HCT116 (cell line): ENCODE results near the gene TEAD1. TPM values are rescaled to one million over a fixed set of nuclear protein-coding genes. Genes with fewer than 3 reads are reported as not detected.

Experiments used
- ATAC-seq: fragments of 200-7000 bp; cut with Tn5 transposase; 2 replicates; pipeline ENCODE4 v1.9.1; 2020; ENCODE audit warnings: mild to moderate bottlenecking, moderate library complexity
- BruUV-seq: library from RNA; stranded (reverse); fragments of 400-500 nt; replicated peaks from 2 replicates; lab custom pipeline; 2021; lab: Mats Ljungman, UMichigan
- CTCF ChIA-PET: fragments of 300-600 bp; sonication (Branson Sonifier 250); formaldehyde crosslinking; loops from one replicate; lab custom pipeline; 2021; ENCODE audit warnings: antibody characterized with exemption; lab: Charles Lee
- POLR2A ChIA-PET: fragments of 300-600, 350-600 bp; sonication (Branson Sonifier 250); formaldehyde crosslinking; loops from one replicate; lab custom pipeline; 2021; ENCODE audit warnings: antibody characterized with exemption; lab: Charles Lee
- RAD21 ChIA-PET, 2 experiments: fragments of 300-600 bp; sonication (Branson Sonifier 250); formaldehyde crosslinking; loops; one replicate each; lab custom pipeline; 2023; ENCODE audit warnings: low total read pairs in 2 of 2; ENCODE audit not compliant: uncharacterized antibody in 2 of 2, unreplicated experiment in 2 of 2, low non-redundant PET in 1 of 2; lab: Charles Lee
- DNase-seq: peaks from one replicate; pipeline ENCODE4 v3.0.0-alpha.2; 2010; ENCODE audit warnings: low read depth, low spot score
- H2AFZ ChIP-seq: fragments of 200-600 bp; shearing (Covaris generic), sonication (generic); 2 replicates; pipeline ENCODE4 v1.6.1; 2017; ENCODE audit warnings: low read depth, mixed run types, mixed read lengths, antibody characterized with exemption, low read length; ENCODE audit not compliant: poor library complexity, severe bottlenecking
- H3K27ac ChIP-seq: 2 replicates; pipeline ENCODE4 v1.5.1; 2012; ENCODE audit warnings: low read depth, low read length
- H3K27me3 ChIP-seq: fragments of 200-600 bp; sonication (generic); 2 replicates; pipeline ENCODE4 v1.6.1; 2016; ENCODE audit warnings: mixed run types, low read length, mixed read lengths; ENCODE audit not compliant: insufficient read depth
- H3K36me3 ChIP-seq, 2 experiments: fragments of 200-500 bp in 1 of 2; fragments of 200-600 bp in 1 of 2; sonication (Bioruptor generic) in 1 of 2; sonication (generic) in 1 of 2; 2 replicates each; pipeline versions ENCODE4 v1.5.1 to v1.6.1; 2014 to 2016; ENCODE audit warnings: low read length in 2 of 2, inconsistent platforms in 1 of 2, mixed read lengths in 1 of 2, mixed run types in 1 of 2; ENCODE audit not compliant: insufficient read depth in 2 of 2, control insufficient read depth in 1 of 2
- H3K4me1 ChIP-seq, 2 experiments: fragments of 200-600 bp in 1 of 2; sonication (generic) in 1 of 2; 2 replicates each; pipeline versions ENCODE4 v1.5.1 to v1.6.1; 2012 to 2017; ENCODE audit warnings: low read length in 2 of 2, inconsistent platforms in 1 of 2, mild to moderate bottlenecking in 1 of 2, mixed read lengths in 1 of 2, mixed run types in 1 of 2, moderate library complexity in 1 of 2; ENCODE audit not compliant: insufficient read depth in 2 of 2, control insufficient read depth in 1 of 2
- H3K4me2 ChIP-seq: fragments of 200-600 bp; sonication (generic); 2 replicates; pipeline ENCODE4 v1.6.1; 2017; ENCODE audit warnings: mixed run types, low read length, mixed read lengths
- H3K4me3 ChIP-seq, 2 experiments: fragments of 200-600 bp in 1 of 2; sonication (generic) in 1 of 2; replicated peaks in 1 of 2; 2 replicates each; pipeline ENCODE4 v1.5.1; 2011 to 2016; ENCODE audit warnings: low read length in 2 of 2, control low read depth in 1 of 2, low read depth in 1 of 2, mild to moderate bottlenecking in 1 of 2, mixed read lengths in 1 of 2, mixed run types in 1 of 2
- H3K79me2 ChIP-seq: fragments of 200-600 bp; sonication (generic); 2 replicates; pipeline ENCODE4 v1.6.1; 2017; ENCODE audit warnings: mild to moderate bottlenecking, mixed run types, low read length, moderate library complexity, mixed read lengths; ENCODE audit not compliant: insufficient read depth
- H3K9ac ChIP-seq: fragments of 200-600 bp; sonication (generic); 2 replicates; pipeline ENCODE4 v1.6.1; 2016; ENCODE audit warnings: low read length, mixed read lengths
- H3K9me2 ChIP-seq: fragments of 200-600 bp; sonication (generic), shearing (Covaris generic); 2 replicates; pipeline ENCODE4 v1.6.1; 2017; ENCODE audit warnings: mixed run types, mild to moderate bottlenecking, moderate library complexity; ENCODE audit not compliant: insufficient read depth
- H3K9me3 ChIP-seq, 2 experiments: fragments of 200-500 bp in 1 of 2; fragments of 200-600 bp in 1 of 2; sonication (Bioruptor generic) in 1 of 2; sonication (generic) in 1 of 2; 2 replicates each; pipeline ENCODE4 v1.6.1; 2014 to 2017; ENCODE audit warnings: low read length in 2 of 2, mixed read lengths in 2 of 2, inconsistent platforms in 1 of 2, low read depth in 1 of 2, mild to moderate bottlenecking in 1 of 2, mixed run types in 1 of 2, moderate library complexity in 1 of 2; ENCODE audit not compliant: control insufficient read depth in 1 of 2, insufficient read depth in 1 of 2
- H4K20me1 ChIP-seq: fragments of 200-600 bp; sonication (generic), shearing (Covaris generic); 2 replicates; pipeline ENCODE4 v1.6.1; 2017; ENCODE audit warnings: mixed run types, mild to moderate bottlenecking, moderate library complexity; ENCODE audit not compliant: insufficient read depth
- CBX3 ChIP-seq: IDR thresholded peaks from 2 replicates; pipeline ENCODE4 v1.6.1; 2012; ENCODE audit warnings: low read depth
- EGR1 ChIP-seq: IDR thresholded peaks from 2 replicates; pipeline ENCODE4 v1.6.1; 2012; ENCODE audit warnings: low read depth
- ELF1 ChIP-seq: IDR thresholded peaks from 2 replicates; pipeline ENCODE4 v1.6.1; 2012; ENCODE audit warnings: low read depth, borderline replicate concordance
- EZH2 ChIP-seq: fragments of 200-600 bp; sonication (generic); IDR thresholded peaks from 2 replicates; pipeline ENCODE4 v1.6.1; 2017; ENCODE audit warnings: antibody characterized with exemption, mixed run types
- POLR2AphosphoS5 ChIP-seq: IDR thresholded peaks from 2 replicates; pipeline ENCODE4 v1.6.1; 2011; ENCODE audit warnings: mild to moderate bottlenecking, low read depth, low read length, moderate library complexity
- RAD21 ChIP-seq: IDR thresholded peaks from 2 replicates; pipeline ENCODE4 v1.6.1; 2012; ENCODE audit warnings: low read depth, mild to moderate bottlenecking
- SIN3A ChIP-seq: IDR thresholded peaks from 2 replicates; pipeline ENCODE4 v1.6.1; 2012; ENCODE audit warnings: low read depth
- SP1 ChIP-seq: IDR thresholded peaks from 2 replicates; pipeline ENCODE4 v1.6.1; 2012; ENCODE audit warnings: low read depth
- SRF ChIP-seq: IDR thresholded peaks from 2 replicates; pipeline ENCODE4 v1.6.1; 2012; ENCODE audit warnings: low read depth
- TCF7L2 ChIP-seq: IDR thresholded peaks from 2 replicates; pipeline ENCODE4 v1.7.0; 2011; ENCODE audit warnings: borderline replicate concordance, inconsistent platforms; ENCODE audit not compliant: insufficient read depth, insufficient read length; ENCODE audit errors: extremely low read depth
- YY1 ChIP-seq: IDR thresholded peaks from 2 replicates; pipeline ENCODE4 v1.6.1; 2011; ENCODE audit warnings: low read length, low read depth, moderate library complexity, mild to moderate bottlenecking; ENCODE audit not compliant: insufficient replicate concordance; ENCODE audit errors: extremely low read depth
- ZFX ChIP-seq: fragments of 450-650 bp; IDR thresholded peaks from 2 replicates; pipeline ENCODE4 v1.6.1; 2017
- ZNF274 ChIP-seq: fragments of 200-500 bp; sonication (Bioruptor generic); IDR thresholded peaks from 2 replicates; pipeline ENCODE4 v1.6.1; 2014; ENCODE audit warnings: mild to moderate bottlenecking, low read depth, low read length, inconsistent platforms
- intact Hi-C: fragments of 100-400 bp; cut with micrococcal nuclease; formaldehyde crosslinking; loops from 2 replicates; pipeline ENCODE4 v1.10.0; 2022
- total RNA-seq: library from RNA; stranded (reverse); gene quantifications from one replicate; pipeline ENCODE4 v1.2.1, GENCODE V29; 2021; ENCODE audit not compliant: unreplicated experiment
- TF ChIP-seq, protein P1 (sequence below): IDR thresholded peaks from 2 replicates; pipeline ENCODE4 v1.6.1; 2012
- TF ChIP-seq, protein P2 (sequence below): IDR thresholded peaks from 2 replicates; pipeline ENCODE4 v1.6.1; 2012; ENCODE audit warnings: low read depth
- TF ChIP-seq, protein P3 (sequence below): IDR thresholded peaks from 2 replicates; pipeline ENCODE4 v1.6.1; 2011; ENCODE audit warnings: mild to moderate bottlenecking, low read length, moderate library complexity; ENCODE audit not compliant: insufficient replicate concordance; ENCODE audit errors: extremely low read depth

TEAD1 gene
- total RNA-seq, 1 experiment from 2014 or later = 103 TPM

DNA sequence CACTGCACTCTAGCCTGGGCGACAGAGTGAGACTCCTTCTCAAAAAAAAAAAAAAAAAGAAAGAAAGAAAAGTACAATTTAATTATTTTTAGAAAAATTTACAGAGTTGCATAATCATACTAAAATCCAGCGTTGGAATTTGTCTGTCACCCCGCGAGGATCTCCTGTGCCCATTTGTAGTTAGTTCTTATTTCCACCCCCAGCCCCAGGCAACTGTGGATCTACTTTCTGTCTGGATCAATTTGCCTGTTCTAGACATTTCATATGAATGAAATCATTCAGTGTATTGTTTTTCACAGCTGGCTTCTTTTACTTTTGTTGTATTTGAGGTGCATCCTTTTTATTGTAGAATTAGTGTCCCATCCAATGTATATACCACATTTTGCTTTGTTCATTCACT lies 232.3 kb downstream of the TEAD1 start:
- Histone ChIP-seq H3K4me3 (no peak overlapping the region), H4K20me1 (no peaks in the 10 kb centered on the region), H3K27ac (no peak overlapping the region), H3K79me2 (no peaks in the 10 kb centered on the region), H3K4me1 (no peaks in the 10 kb centered on the region), H3K9me3 (no peaks in the 10 kb centered on the region), H3K36me3 (peaks cover 2 to 12% of the 10 kb centered on the region in 2 experiments; a peak in 2 of 4 replicates), H3K9ac (no peak overlapping the region), H3K4me2 (no peak overlapping the region), H2AFZ (no peak overlapping the region), H3K9me2 (no peaks in the 10 kb centered on the region), H3K27me3 (no peaks in the 10 kb centered on the region)
- DNase-seq (no peak), ATAC-seq (no peak)
- CTCF ChIA-PET = no interaction called here
- POLR2A ChIA-PET = no interaction called here
- RAD21 ChIA-PET = no interaction called here
- TF ChIP-seq YY1 = no peak
- TF ChIP-seq TCF7L2 = no peak
- no peak for TF ChIP-seq ZNF274
- TF ChIP-seq POLR2AphosphoS5 = no peak
- TF ChIP-seq EZH2 = no peak
- TF ChIP-seq ZFX = no peak
- TF ChIP-seq SP1 = no peak
- intact Hi-C loops = no loop called here
- BruUV-seq = no TSS peak

DNA sequence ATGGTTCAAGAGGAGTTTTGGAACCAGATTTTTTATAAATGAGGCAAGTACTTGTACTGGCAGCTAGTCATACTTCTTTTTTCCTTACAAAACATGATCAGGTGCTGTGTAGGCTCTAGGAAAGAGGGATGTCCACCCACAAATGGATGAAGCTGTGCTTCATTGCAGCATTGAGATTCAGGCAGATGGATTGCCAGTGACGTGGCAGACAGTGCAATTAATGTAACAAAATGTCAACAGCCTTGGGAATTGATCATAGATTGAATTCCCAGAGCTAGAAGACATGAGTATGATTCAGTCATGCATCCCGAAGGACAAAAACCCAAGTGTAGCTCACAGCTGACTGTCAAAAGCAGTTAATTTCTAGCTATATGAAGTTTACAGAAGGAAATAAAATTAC lies 235.7 kb downstream of the TEAD1 start:
- H3K4me1 ChIP-seq = no peaks in the 10 kb centered on the region
- H4K20me1 ChIP-seq = no peaks in the 10 kb centered on the region
- RAD21 ChIA-PET = no interaction called here
- ATAC-seq = no peak
- peaks cover 0 to 2% of the 10 kb centered on the region in 2 experiments; a peak in 1 of 4 replicates for H3K36me3 ChIP-seq
- H3K4me2 ChIP-seq = no peak overlapping the region
- no peak overlapping the region for H3K27ac ChIP-seq
- intact Hi-C loops = no loop called here
- no peaks in the 10 kb centered on the region for H3K9me3 ChIP-seq
- H3K4me3 ChIP-seq = no peak overlapping the region
- H3K27me3 ChIP-seq = no peaks in the 10 kb centered on the region
- H3K79me2 ChIP-seq = no peaks in the 10 kb centered on the region
- no TSS peak for BruUV-seq
- no peaks in the 10 kb centered on the region for H3K9me2 ChIP-seq
- no peak overlapping the region for H3K9ac ChIP-seq
- POLR2A ChIA-PET = no interaction called here
- no peak overlapping the region for H2AFZ ChIP-seq
- DNase-seq = no peak
- CTCF ChIA-PET = interaction anchor here (1.8 kb wide), 1 partner anchor 578 kb away, joined by 3 read pairs; no protein-coding TSS in a partner anchor
- TF ChIP-seq SP1 (no peak), ZNF274 (no peak), ELF1 (no peak), TCF7L2 (no peak), RAD21 (no peak), CBX3 (no peak), SIN3A (no peak), SRF (no peak), EGR1 (no peak), POLR2AphosphoS5 (no peak)
- TF ChIP-seq, protein P1, sequence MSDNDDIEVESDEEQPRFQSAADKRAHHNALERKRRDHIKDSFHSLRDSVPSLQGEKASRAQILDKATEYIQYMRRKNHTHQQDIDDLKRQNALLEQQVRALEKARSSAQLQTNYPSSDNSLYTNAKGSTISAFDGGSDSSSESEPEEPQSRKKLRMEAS = no peak
- TF ChIP-seq, protein P2, sequence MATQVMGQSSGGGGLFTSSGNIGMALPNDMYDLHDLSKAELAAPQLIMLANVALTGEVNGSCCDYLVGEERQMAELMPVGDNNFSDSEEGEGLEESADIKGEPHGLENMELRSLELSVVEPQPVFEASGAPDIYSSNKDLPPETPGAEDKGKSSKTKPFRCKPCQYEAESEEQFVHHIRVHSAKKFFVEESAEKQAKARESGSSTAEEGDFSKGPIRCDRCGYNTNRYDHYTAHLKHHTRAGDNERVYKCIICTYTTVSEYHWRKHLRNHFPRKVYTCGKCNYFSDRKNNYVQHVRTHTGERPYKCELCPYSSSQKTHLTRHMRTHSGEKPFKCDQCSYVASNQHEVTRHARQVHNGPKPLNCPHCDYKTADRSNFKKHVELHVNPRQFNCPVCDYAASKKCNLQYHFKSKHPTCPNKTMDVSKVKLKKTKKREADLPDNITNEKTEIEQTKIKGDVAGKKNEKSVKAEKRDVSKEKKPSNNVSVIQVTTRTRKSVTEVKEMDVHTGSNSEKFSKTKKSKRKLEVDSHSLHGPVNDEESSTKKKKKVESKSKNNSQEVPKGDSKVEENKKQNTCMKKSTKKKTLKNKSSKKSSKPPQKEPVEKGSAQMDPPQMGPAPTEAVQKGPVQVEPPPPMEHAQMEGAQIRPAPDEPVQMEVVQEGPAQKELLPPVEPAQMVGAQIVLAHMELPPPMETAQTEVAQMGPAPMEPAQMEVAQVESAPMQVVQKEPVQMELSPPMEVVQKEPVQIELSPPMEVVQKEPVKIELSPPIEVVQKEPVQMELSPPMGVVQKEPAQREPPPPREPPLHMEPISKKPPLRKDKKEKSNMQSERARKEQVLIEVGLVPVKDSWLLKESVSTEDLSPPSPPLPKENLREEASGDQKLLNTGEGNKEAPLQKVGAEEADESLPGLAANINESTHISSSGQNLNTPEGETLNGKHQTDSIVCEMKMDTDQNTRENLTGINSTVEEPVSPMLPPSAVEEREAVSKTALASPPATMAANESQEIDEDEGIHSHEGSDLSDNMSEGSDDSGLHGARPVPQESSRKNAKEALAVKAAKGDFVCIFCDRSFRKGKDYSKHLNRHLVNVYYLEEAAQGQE = no peak
- TF ChIP-seq, protein P3, sequence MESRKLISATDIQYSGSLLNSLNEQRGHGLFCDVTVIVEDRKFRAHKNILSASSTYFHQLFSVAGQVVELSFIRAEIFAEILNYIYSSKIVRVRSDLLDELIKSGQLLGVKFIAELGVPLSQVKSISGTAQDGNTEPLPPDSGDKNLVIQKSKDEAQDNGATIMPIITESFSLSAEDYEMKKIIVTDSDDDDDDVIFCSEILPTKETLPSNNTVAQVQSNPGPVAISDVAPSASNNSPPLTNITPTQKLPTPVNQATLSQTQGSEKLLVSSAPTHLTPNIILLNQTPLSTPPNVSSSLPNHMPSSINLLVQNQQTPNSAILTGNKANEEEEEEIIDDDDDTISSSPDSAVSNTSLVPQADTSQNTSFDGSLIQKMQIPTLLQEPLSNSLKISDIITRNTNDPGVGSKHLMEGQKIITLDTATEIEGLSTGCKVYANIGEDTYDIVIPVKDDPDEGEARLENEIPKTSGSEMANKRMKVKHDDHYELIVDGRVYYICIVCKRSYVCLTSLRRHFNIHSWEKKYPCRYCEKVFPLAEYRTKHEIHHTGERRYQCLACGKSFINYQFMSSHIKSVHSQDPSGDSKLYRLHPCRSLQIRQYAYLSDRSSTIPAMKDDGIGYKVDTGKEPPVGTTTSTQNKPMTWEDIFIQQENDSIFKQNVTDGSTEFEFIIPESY = no peak
